ENCODE data around the gene CCDC134.

GRCh38 chr22:41777749-41778425, 22.6 kb upstream of the CCDC134 start:
- TF ChIP-seq, protein P1, sequence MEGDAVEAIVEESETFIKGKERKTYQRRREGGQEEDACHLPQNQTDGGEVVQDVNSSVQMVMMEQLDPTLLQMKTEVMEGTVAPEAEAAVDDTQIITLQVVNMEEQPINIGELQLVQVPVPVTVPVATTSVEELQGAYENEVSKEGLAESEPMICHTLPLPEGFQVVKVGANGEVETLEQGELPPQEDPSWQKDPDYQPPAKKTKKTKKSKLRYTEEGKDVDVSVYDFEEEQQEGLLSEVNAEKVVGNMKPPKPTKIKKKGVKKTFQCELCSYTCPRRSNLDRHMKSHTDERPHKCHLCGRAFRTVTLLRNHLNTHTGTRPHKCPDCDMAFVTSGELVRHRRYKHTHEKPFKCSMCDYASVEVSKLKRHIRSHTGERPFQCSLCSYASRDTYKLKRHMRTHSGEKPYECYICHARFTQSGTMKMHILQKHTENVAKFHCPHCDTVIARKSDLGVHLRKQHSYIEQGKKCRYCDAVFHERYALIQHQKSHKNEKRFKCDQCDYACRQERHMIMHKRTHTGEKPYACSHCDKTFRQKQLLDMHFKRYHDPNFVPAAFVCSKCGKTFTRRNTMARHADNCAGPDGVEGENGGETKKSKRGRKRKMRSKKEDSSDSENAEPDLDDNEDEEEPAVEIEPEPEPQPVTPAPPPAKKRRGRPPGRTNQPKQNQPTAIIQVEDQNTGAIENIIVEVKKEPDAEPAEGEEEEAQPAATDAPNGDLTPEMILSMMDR (IDR thresholded peaks at IDR 0.05) = no peak
- TF ChIP-seq EP300 (IDR thresholded peaks at IDR 0.05) = no peak

Data from ovary (tissue), 3 donors.